NB4 (cell line): Measurements from ENCODE around the gene EPAS1.

Experiments used
- DNase-seq: peaks from one replicate; pipeline ENCODE4 v3.0.0; 2010; ENCODE audit warnings: low read depth
- H3K4me3 ChIP-seq: one replicate; pipeline ENCODE4 v1.5.1; 2011; ENCODE audit warnings: mild to moderate bottlenecking, low read depth, low read length, moderate library complexity
- MYC ChIP-seq: IDR thresholded peaks from 2 replicates; pipeline ENCODE4 v1.6.1; 2011; ENCODE audit warnings: low read depth, low read length
- POLR2A ChIP-seq: IDR thresholded peaks from 2 replicates; pipeline ENCODE4 v1.6.1; 2011; ENCODE audit warnings: mild to moderate bottlenecking; ENCODE audit not compliant: insufficient read length; ENCODE audit errors: extremely low read depth
- TF ChIP-seq, protein P1 (sequence below): IDR thresholded peaks from 2 replicates; pipeline ENCODE4 v1.6.1; 2011; ENCODE audit warnings: low read depth, low read length
- TF ChIP-seq, protein P2 (sequence below): IDR thresholded peaks from one replicate; pipeline ENCODE4 v1.5.1; 2012; ENCODE audit warnings: low read depth, low read length

Gene EPAS1

DNA sequence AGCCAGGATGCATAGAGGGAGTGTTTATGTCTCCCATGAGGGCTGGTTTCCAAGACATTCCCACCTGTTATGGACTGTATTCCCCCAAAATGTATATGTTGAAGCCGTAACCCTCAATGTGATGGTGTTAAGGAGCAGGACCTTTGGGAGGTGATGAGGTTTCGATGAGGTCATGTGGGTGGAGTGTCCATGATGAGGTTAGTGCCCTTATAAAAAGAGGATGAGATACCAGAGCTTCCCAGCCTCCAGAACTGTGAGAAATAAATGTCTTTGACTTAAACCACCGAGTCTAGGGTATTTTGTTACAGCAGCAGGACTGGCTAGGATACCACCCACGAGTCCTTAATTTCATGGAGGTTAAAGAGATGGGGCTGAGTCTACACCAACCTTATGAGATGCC lies 22.6 kb upstream of the EPAS1 start:
- TF ChIP-seq MYC (no peak), POLR2A (no peak)
- TF ChIP-seq, protein P1, sequence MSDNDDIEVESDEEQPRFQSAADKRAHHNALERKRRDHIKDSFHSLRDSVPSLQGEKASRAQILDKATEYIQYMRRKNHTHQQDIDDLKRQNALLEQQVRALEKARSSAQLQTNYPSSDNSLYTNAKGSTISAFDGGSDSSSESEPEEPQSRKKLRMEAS = no peak
- TF ChIP-seq, protein P2, sequence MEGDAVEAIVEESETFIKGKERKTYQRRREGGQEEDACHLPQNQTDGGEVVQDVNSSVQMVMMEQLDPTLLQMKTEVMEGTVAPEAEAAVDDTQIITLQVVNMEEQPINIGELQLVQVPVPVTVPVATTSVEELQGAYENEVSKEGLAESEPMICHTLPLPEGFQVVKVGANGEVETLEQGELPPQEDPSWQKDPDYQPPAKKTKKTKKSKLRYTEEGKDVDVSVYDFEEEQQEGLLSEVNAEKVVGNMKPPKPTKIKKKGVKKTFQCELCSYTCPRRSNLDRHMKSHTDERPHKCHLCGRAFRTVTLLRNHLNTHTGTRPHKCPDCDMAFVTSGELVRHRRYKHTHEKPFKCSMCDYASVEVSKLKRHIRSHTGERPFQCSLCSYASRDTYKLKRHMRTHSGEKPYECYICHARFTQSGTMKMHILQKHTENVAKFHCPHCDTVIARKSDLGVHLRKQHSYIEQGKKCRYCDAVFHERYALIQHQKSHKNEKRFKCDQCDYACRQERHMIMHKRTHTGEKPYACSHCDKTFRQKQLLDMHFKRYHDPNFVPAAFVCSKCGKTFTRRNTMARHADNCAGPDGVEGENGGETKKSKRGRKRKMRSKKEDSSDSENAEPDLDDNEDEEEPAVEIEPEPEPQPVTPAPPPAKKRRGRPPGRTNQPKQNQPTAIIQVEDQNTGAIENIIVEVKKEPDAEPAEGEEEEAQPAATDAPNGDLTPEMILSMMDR = no peak
- no peak for DNase-seq
- no peak overlapping the region for H3K4me3 ChIP-seq

GRCh38 chr2:46275995-46276394 lies 21.2 kb upstream of the EPAS1 start:
- DNase-seq = no peak
- H3K4me3 ChIP-seq = no peak overlapping the region
- TF ChIP-seq MYC = no peak
- TF ChIP-seq POLR2A = no peak
- TF ChIP-seq, protein P1 = no peak
- TF ChIP-seq, protein P2 = no peak

DNA sequence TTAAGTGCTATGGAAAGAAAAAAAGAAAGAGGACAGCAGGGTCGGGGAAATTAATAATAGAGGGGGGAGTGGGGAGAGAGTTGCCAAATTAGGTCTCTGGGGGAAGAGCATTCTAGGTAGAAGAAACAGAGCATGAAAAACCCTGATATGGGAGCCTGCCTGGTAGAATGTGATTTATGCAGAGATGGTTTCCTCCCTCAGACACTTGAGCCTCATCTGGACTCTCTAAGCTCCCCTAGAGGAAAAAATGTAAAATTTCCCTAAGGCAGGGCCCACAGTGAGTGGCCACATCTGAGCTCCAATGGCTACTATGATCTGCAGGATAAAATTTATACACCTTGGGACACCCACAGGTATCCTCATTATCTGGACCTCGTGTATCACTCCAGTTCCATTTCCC lies 20.6 kb upstream of the EPAS1 start:
- no peak for DNase-seq
- no peak overlapping the region for H3K4me3 ChIP-seq
- TF ChIP-seq MYC = no peak
- TF ChIP-seq, protein P2 = no peak
- TF ChIP-seq, protein P1 = no peak
- no peak for TF ChIP-seq POLR2A

DNA sequence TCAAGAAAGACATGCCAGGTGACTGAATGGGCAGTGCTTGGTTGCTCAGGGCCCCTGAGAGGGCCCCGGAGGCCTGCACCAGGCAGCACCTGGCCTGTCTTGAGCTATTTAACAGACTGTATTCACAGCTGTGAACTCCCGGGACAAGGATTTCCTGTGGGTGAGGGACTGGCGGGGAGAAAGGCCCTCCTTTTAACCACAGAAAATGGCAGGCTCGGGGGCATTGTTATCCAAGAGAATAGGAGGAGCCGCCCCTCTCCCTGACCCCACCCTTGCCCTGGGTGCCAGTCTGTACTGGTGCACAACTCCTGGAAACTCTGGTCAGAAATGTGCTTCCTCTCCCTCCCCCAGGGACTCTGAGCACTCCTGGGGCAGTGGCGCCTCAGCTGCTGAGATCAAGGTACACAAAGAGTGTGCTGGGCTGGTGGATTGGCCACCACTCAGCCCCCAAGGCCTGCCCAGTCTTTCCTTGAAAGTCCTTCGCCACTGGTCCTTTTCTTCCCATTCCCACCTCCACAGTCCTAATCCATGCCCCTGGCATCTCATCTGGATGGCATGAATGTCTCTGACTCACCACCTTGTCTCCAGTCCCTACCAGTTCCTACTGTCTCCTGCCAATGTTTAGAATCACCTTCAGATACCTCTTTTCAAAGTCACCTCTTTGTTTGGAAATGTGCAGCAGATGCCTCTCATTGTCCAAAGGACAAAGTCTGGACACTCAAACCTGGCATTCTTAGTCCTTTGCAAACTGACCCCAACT lies 19.6 kb upstream of the EPAS1 start:
- no peak overlapping the region for H3K4me3 ChIP-seq
- no peak for DNase-seq

GRCh38 chr2:46278952-46279351 lies 18.3 kb upstream of the EPAS1 start:
- DNase-seq = no peak
- TF ChIP-seq MYC = no peak
- TF ChIP-seq POLR2A = no peak
- TF ChIP-seq, protein P2 = no peak
- TF ChIP-seq, protein P1 = no peak
- no peak overlapping the region for H3K4me3 ChIP-seq

More for the DNA sequence above, 19.6 kb upstream of the EPAS1 start:
- TF ChIP-seq, protein P1 = no peak
- TF ChIP-seq POLR2A = no peak
- TF ChIP-seq, protein P2 = no peak
- TF ChIP-seq MYC = no peak

DNA sequence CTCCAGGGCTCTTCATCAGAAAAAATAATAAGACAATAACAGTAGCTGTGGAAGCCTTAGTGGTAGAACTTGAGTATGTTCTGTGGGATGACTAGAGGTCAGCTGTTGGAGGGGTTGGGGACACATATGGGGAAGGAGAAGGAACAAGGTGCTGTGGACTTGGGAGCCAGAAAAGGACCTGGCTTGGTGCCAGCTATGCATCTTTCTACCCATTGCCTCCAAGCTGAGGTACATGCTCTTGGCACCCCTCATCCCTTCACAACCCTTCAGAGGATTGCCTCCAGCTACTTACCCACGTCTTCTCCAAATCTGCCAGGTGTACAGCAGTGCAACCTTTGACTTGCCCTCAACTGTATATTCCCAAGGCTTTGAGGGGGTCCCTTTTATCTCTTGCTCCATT lies 15.3 kb upstream of the EPAS1 start:
- no peak for TF ChIP-seq POLR2A
- TF ChIP-seq, protein P1 = no peak
- no peak for TF ChIP-seq MYC
- TF ChIP-seq, protein P2 = no peak
- no peak for DNase-seq
- H3K4me3 ChIP-seq = no peak overlapping the region
